ENCODE data around the gene IGBP1. TPM values are rescaled to one million over a fixed set of nuclear protein-coding genes. Genes with fewer than 3 reads are reported as not detected.

The IGBP1 gene
- total and polyA plus RNA-seq, 9 of the 15 experiments (the other 6 are each of a cell fraction or from before 2014, with no cell fraction given): 36.6 to 91.5 (median 52.8) TPM

DNA sequence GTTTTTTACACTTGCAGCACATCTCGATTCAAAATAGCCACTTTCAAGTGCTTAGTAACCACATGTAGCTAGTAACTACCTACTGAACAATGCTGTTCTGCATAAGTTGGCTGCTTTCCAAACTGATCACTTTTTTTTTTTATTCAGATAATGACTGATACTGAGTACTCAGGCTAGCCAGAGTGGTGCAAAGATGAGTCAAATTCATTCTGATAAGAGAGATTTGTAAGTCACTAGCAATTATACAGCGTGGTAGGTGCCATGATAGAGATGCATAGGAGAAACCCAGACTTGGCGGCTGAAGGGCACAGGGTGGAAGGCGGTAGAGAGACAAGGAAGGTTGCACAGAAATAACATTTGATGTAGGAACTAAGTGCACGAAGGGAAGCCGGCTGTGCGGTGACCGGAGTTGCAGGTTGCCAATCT, 357 bp upstream of the IGBP1 start:
- H3K4me1 ChIP-seq (replicated peaks in 1 of 2; ENCODE audit: control insufficient read depth in 2 of 2, insufficient read depth in 2 of 2, low read length in 2 of 2): peaks cover 5 to 8% of the 10 kb centered on the region in 2 experiments; a peak in 3 of 5 replicates
- peak in 1 of 4 experiments; percentile 12 for DNase-seq (ENCODE audit: extremely low read depth in 1 of 4, low spot score in 3 of 4)
- ChIA-PET POLR2A (interaction anchor here (0.6 to 1.9 kb wide), 6 partner anchors 9 to 300 kb away, joined by 3 to 13 read pairs (median 4); no protein-coding TSS in a partner anchor), CTCF (ENCODE audit: low intra/inter-chr PET ratio) (interaction anchor here (0.6 kb wide), 1 partner anchor 745 kb away, joined by 3 read pairs; no protein-coding TSS in a partner anchor)
- H3K36me3 ChIP-seq (ENCODE audit: control insufficient read depth, insufficient read depth, low read length): peaks cover 26% of the 10 kb centered on the region
- H3K4me2 ChIP-seq (ENCODE audit: insufficient read depth, low read length): peak overlapping the region; percentile 99
- H3K79me2 ChIP-seq (ENCODE audit: control insufficient read depth, insufficient read depth, low read length): peaks cover 21% of the 10 kb centered on the region
- H3K27me3 ChIP-seq (ENCODE audit: control insufficient read depth in 2 of 2, insufficient read depth in 2 of 2, low read length in 2 of 2): peaks cover 0 to 5% of the 10 kb centered on the region in 2 experiments; a peak in 1 of 5 replicates
- no peaks in the 10 kb centered on the region for H3K9me3 ChIP-seq (replicated peaks; ENCODE audit: control insufficient read depth, insufficient read depth, low read depth, low read length)
- intact Hi-C loops (cut with micrococcal nuclease) (loop anchor here (2.0 kb wide), 1 partner anchor 130 kb away; no protein-coding TSS in a partner anchor), in situ Hi-C loops (cut with MboI) (no loop called here)
- H3K9ac ChIP-seq (ENCODE audit: insufficient read depth in 1 of 2, low read depth in 2 of 2, low read length in 2 of 2): peak overlapping the region; percentile 95 to 96
- peaks cover 2% of the 10 kb centered on the region for H3K9me1 ChIP-seq (ENCODE audit: control insufficient read depth, insufficient read depth, low read length)
- H4K20me1 ChIP-seq (replicated peaks; ENCODE audit: control insufficient read depth, insufficient read depth, low read length): no peaks in the 10 kb centered on the region; the same call in 1 of the 2 replicates
- 3% methylated on average over 8 of the region's 8 CpGs for WGBS (ENCODE audit: insufficient coverage, low coverage, missing lambda C conversion rate)
- no peak for FAIRE-seq
- peak overlapping the region; percentile 100 for H2AFZ ChIP-seq (ENCODE audit: low read depth, low read length)
- H3K27ac ChIP-seq (ENCODE audit: extremely low read depth, low read depth, low read length): peak overlapping the region; percentile 97; the same call in 2 of the 3 replicates
- peak overlapping the region; percentile 84 for H3K4me3 ChIP-seq
- BruUV-seq (replicated peaks): no TSS peak
- no peak for ATAC-seq
- TF ChIP-seq MYNN (IDR thresholded peaks at IDR 0.05) (no peak), MYNN (CRISPR knock-in tag; IDR thresholded peaks at IDR 0.05) (no peak), TCF7L2 (IDR thresholded peaks at IDR 0.05; ENCODE audit: low read depth, low read length) (no peak), ZNF354B (CRISPR knock-in tag; IDR thresholded peaks at IDR 0.05) (no peak), SMARCE1 (IDR thresholded peaks at IDR 0.05) (no peak), ZBTB11 (CRISPR knock-in tag; IDR thresholded peaks at IDR 0.05) (peak in 2 of 3 experiments; percentile 42 to 96; a peak in 3 of 6 replicates), ZBTB12 (CRISPR knock-in tag; IDR thresholded peaks at IDR 0.05) (no peak), TCFL5 (CRISPR knock-in tag; conservative IDR thresholded peaks at IDR 0.05) (no peak), ZNF707 (CRISPR knock-in tag; conservative IDR thresholded peaks at IDR 0.05) (no peak), PTRF (tag; IDR thresholded peaks at IDR 0.05) (no peak), DIDO1 (tag; IDR thresholded peaks at IDR 0.05; ENCODE audit: low read depth) (no peak), ZFP36 (IDR thresholded peaks at IDR 0.05; ENCODE audit: low read depth, low read length, partially characterized antibody) (no peak), TRIM24 (IDR thresholded peaks at IDR 0.05) (peak in 1 of 2 experiments; percentile 47; a peak in 1 of 4 replicates), NFIC (IDR thresholded peaks at IDR 0.05) (peak; percentile 79), ZBTB8A (IDR thresholded peaks at IDR 0.05; ENCODE audit: partially characterized antibody) (no peak), POLR2H (tag; IDR thresholded peaks at IDR 0.05; ENCODE audit: low read depth) (no peak)
- TF ChIP-seq, protein P1, sequence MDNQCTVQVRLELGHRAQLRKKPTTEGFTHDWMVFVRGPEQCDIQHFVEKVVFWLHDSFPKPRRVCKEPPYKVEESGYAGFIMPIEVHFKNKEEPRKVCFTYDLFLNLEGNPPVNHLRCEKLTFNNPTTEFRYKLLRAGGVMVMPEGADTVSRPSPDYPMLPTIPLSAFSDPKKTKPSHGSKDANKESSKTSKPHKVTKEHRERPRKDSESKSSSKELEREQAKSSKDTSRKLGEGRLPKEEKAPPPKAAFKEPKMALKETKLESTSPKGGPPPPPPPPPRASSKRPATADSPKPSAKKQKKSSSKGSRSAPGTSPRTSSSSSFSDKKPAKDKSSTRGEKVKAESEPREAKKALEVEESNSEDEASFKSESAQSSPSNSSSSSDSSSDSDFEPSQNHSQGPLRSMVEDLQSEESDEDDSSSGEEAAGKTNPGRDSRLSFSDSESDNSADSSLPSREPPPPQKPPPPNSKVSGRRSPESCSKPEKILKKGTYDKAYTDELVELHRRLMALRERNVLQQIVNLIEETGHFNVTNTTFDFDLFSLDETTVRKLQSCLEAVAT (IDR thresholded peaks at IDR 0.05): no peak

All from K562 (cell line).